ENCODE results near the gene RNF157. TPM values are rescaled to one million over a fixed set of nuclear protein-coding genes. Genes with fewer than 3 reads are reported as not detected.

RNF157 gene
- total and polyA plus RNA-seq, 2 of the 13 experiments (the other 11 are each of a cell fraction or from before 2014, with no cell fraction given): 0.44 to 1.5 TPM

GRCh38 chr17:76264755-76265623, 24.7 kb upstream of the RNF157 start, which contains the start of gene UBALD2 (continued):
- TF ChIP-seq RAD21 (CRISPR knock-in tag; IDR thresholded peaks at IDR 0.05) (peak; percentile 15; the same call in 1 of the 2 replicates), ZSCAN12 (CRISPR knock-in tag; IDR thresholded peaks at IDR 0.05) (0 out of 2 replicates have a peak, but pooled peaks have one; percentile 73), CREM (IDR thresholded peaks at IDR 0.05) (peak; percentile 55), CREM (CRISPR knock-in tag; IDR thresholded peaks at IDR 0.05) (no peak), KDM6A (CRISPR knock-in tag; IDR thresholded peaks at IDR 0.05; ENCODE audit: low read depth) (no peak), JUNB (CRISPR knock-in tag; IDR thresholded peaks at IDR 0.05; ENCODE audit: borderline replicate concordance) (no peak; the same call in 1 of the 2 replicates), NPAS2 (CRISPR knock-in tag; IDR thresholded peaks at IDR 0.05; ENCODE audit: borderline replicate concordance) (no peak), ZNF253 (CRISPR knock-in tag; IDR thresholded peaks at IDR 0.05; ENCODE audit: borderline replicate concordance) (no peak), ZNF569 (CRISPR knock-in tag; IDR thresholded peaks at IDR 0.05; ENCODE audit: borderline replicate concordance) (0 out of 2 replicates have a peak, but pooled peaks have one; percentile 76), SMAD3 (CRISPR knock-in tag; IDR thresholded peaks at IDR 0.05) (peak; percentile 44; the same call in 1 of the 2 replicates), ZNF563 (CRISPR knock-in tag; IDR thresholded peaks at IDR 0.05) (no peak), ZSCAN29 (CRISPR knock-in tag; conservative IDR thresholded peaks at IDR 0.05) (peak; percentile 72; the same call in 1 of the 2 replicates), ATF3 (CRISPR knock-in tag; IDR thresholded peaks at IDR 0.05) (no peak), ZMYM3 (CRISPR knock-in tag; IDR thresholded peaks at IDR 0.05) (0 out of 2 replicates have a peak, but pooled peaks have one; percentile 36), ZSCAN20 (CRISPR knock-in tag; IDR thresholded peaks at IDR 0.05; ENCODE audit: borderline replicate concordance) (0 out of 2 replicates have a peak, but pooled peaks have one; percentile 71), YY1 (IDR thresholded peaks at IDR 0.05; ENCODE audit: insufficient read depth, insufficient replicate concordance, low read depth, low read length) (peak; percentile 75), CCDC6 (CRISPR knock-in tag; IDR thresholded peaks at IDR 0.05) (peak; percentile 89; the same call in 1 of the 2 replicates), ZNF143 (CRISPR knock-in tag; IDR thresholded peaks at IDR 0.05) (0 out of 2 replicates have a peak, but pooled peaks have one; percentile 36)
- TF ChIP-seq, protein P1, sequence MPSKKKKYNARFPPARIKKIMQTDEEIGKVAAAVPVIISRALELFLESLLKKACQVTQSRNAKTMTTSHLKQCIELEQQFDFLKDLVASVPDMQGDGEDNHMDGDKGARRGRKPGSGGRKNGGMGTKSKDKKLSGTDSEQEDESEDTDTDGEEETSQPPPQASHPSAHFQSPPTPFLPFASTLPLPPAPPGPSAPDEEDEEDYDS (CRISPR knock-in tag; IDR thresholded peaks at IDR 0.05): peak; percentile 78
- TF ChIP-seq, protein P2, sequence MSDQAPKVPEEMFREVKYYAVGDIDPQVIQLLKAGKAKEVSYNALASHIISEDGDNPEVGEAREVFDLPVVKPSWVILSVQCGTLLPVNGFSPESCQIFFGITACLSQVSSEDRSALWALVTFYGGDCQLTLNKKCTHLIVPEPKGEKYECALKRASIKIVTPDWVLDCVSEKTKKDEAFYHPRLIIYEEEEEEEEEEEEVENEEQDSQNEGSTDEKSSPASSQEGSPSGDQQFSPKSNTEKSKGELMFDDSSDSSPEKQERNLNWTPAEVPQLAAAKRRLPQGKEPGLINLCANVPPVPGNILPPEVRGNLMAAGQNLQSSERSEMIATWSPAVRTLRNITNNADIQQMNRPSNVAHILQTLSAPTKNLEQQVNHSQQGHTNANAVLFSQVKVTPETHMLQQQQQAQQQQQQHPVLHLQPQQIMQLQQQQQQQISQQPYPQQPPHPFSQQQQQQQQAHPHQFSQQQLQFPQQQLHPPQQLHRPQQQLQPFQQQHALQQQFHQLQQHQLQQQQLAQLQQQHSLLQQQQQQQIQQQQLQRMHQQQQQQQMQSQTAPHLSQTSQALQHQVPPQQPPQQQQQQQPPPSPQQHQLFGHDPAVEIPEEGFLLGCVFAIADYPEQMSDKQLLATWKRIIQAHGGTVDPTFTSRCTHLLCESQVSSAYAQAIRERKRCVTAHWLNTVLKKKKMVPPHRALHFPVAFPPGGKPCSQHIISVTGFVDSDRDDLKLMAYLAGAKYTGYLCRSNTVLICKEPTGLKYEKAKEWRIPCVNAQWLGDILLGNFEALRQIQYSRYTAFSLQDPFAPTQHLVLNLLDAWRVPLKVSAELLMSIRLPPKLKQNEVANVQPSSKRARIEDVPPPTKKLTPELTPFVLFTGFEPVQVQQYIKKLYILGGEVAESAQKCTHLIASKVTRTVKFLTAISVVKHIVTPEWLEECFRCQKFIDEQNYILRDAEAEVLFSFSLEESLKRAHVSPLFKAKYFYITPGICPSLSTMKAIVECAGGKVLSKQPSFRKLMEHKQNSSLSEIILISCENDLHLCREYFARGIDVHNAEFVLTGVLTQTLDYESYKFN (CRISPR knock-in tag; conservative IDR thresholded peaks at IDR 0.05): peak; percentile 58
- TF ChIP-seq, protein P3, sequence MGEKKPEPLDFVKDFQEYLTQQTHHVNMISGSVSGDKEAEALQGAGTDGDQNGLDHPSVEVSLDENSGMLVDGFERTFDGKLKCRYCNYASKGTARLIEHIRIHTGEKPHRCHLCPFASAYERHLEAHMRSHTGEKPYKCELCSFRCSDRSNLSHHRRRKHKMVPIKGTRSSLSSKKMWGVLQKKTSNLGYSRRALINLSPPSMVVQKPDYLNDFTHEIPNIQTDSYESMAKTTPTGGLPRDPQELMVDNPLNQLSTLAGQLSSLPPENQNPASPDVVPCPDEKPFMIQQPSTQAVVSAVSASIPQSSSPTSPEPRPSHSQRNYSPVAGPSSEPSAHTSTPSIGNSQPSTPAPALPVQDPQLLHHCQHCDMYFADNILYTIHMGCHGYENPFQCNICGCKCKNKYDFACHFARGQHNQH (CRISPR knock-in tag; IDR thresholded peaks at IDR 0.05): peak; percentile 49; the same call in 1 of the 2 replicates
- TF ChIP-seq, protein P4, sequence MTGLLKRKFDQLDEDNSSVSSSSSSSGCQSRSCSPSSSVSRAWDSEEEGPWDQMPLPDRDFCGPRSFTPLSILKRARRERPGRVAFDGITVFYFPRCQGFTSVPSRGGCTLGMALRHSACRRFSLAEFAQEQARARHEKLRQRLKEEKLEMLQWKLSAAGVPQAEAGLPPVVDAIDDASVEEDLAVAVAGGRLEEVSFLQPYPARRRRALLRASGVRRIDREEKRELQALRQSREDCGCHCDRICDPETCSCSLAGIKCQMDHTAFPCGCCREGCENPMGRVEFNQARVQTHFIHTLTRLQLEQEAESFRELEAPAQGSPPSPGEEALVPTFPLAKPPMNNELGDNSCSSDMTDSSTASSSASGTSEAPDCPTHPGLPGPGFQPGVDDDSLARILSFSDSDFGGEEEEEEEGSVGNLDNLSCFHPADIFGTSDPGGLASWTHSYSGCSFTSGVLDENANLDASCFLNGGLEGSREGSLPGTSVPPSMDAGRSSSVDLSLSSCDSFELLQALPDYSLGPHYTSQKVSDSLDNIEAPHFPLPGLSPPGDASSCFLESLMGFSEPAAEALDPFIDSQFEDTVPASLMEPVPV (CRISPR knock-in tag; IDR thresholded peaks at IDR 0.05): peak; percentile 98
